Measurements from ENCODE around the gene DHRS13. TPM values are rescaled to one million over a fixed set of nuclear protein-coding genes. Genes with fewer than 3 reads are reported as not detected.

DHRS13 gene
- polyA plus RNA-seq, 1 donor (not counting 4 experiments of a cell fraction or from before 2014, with no cell fraction given), result 3.4 TPM

- no peaks in the 10 kb centered on the region for H4K20me1 ChIP-seq (ENCODE audit: control insufficient read depth, extremely low read depth, insufficient read depth, low read length)
- H3K79me2 ChIP-seq (ENCODE audit: control insufficient read depth, insufficient read depth, low read length), result no peaks in the 10 kb centered on the region
- H3K4me3 ChIP-seq (ENCODE audit: control insufficient read depth in 2 of 3, extremely low read depth in 1 of 3, insufficient read depth in 2 of 3, low read depth in 1 of 3, low read length in 3 of 3), result no peak overlapping the region
- no peak overlapping the region for H3K27ac ChIP-seq (ENCODE audit: control insufficient read depth, insufficient read depth, low read length)
- no peak overlapping the region for H3K9ac ChIP-seq (ENCODE audit: control insufficient read depth, extremely low read depth, insufficient read depth, low read length)
- peaks cover 6% of the 10 kb centered on the region for H3K9me3 ChIP-seq (ENCODE audit: control insufficient read depth, low read depth, low read length)
- no peak for TF ChIP-seq EZH2 (IDR thresholded peaks at IDR 0.05; ENCODE audit: low read length)
- TF ChIP-seq, protein P1, sequence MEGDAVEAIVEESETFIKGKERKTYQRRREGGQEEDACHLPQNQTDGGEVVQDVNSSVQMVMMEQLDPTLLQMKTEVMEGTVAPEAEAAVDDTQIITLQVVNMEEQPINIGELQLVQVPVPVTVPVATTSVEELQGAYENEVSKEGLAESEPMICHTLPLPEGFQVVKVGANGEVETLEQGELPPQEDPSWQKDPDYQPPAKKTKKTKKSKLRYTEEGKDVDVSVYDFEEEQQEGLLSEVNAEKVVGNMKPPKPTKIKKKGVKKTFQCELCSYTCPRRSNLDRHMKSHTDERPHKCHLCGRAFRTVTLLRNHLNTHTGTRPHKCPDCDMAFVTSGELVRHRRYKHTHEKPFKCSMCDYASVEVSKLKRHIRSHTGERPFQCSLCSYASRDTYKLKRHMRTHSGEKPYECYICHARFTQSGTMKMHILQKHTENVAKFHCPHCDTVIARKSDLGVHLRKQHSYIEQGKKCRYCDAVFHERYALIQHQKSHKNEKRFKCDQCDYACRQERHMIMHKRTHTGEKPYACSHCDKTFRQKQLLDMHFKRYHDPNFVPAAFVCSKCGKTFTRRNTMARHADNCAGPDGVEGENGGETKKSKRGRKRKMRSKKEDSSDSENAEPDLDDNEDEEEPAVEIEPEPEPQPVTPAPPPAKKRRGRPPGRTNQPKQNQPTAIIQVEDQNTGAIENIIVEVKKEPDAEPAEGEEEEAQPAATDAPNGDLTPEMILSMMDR (optimal IDR thresholded peaks at IDR 0.05 in 1 of 3, IDR thresholded peaks at IDR 0.05 in 1 of 3, conservative IDR thresholded peaks at IDR 0.05 in 1 of 3; ENCODE audit: extremely low read depth in 1 of 3, insufficient read depth in 2 of 3, low read length in 3 of 3), result no peak
- H3K4me1 ChIP-seq (ENCODE audit: control insufficient read depth, extremely low read depth, insufficient read depth, low read length), result no peaks in the 10 kb centered on the region
- H3K9me1 ChIP-seq (ENCODE audit: control insufficient read depth, extremely low read depth, insufficient read depth, low read length), result no peaks in the 10 kb centered on the region
- dilution Hi-C loops (cut with MboI; ENCODE audit: extremely low pct_ligation_motif_present, low sequenced_read_pairs), result no loop called here
- H3K27me3 ChIP-seq (ENCODE audit: control insufficient read depth, extremely low read depth, insufficient read depth, low read length), result no peaks in the 10 kb centered on the region
- H3K4me2 ChIP-seq (ENCODE audit: control insufficient read depth, extremely low read depth, insufficient read depth, low read depth, low read length), result no peak overlapping the region
- peaks cover 57 to 76% of the 10 kb centered on the region in 2 experiments for H3K36me3 ChIP-seq (ENCODE audit: control insufficient read depth in 2 of 2, extremely low read depth in 1 of 2, insufficient read depth in 2 of 2, low read length in 2 of 2)
- FAIRE-seq (no peak), DNase-seq (ENCODE audit: low read depth, low spot score) (no peak)
- no peak overlapping the region for H2AFZ ChIP-seq (ENCODE audit: control insufficient read depth, low read length)
These were observed 14.6 kb upstream of the DHRS13 start for GRCh38 chr17:28917465-28917864.

- Histone ChIP-seq H2AFZ (ENCODE audit: control insufficient read depth, low read length) (no peak overlapping the region), H3K9me3 (ENCODE audit: control insufficient read depth, low read depth, low read length) (peaks cover 6% of the 10 kb centered on the region), H3K79me2 (ENCODE audit: control insufficient read depth, insufficient read depth, low read length) (no peaks in the 10 kb centered on the region), H3K36me3 (ENCODE audit: control insufficient read depth in 2 of 2, extremely low read depth in 1 of 2, insufficient read depth in 2 of 2, low read length in 2 of 2) (peaks cover 60 to 74% of the 10 kb centered on the region in 2 experiments), H3K9me1 (ENCODE audit: control insufficient read depth, extremely low read depth, insufficient read depth, low read length) (no peaks in the 10 kb centered on the region), H4K20me1 (ENCODE audit: control insufficient read depth, extremely low read depth, insufficient read depth, low read length) (no peaks in the 10 kb centered on the region), H3K27ac (ENCODE audit: control insufficient read depth, insufficient read depth, low read length) (no peak overlapping the region), H3K4me1 (ENCODE audit: control insufficient read depth, extremely low read depth, insufficient read depth, low read length) (no peaks in the 10 kb centered on the region), H3K27me3 (ENCODE audit: control insufficient read depth, extremely low read depth, insufficient read depth, low read length) (no peaks in the 10 kb centered on the region), H3K4me2 (ENCODE audit: control insufficient read depth, extremely low read depth, insufficient read depth, low read depth, low read length) (no peak overlapping the region), H3K9ac (ENCODE audit: control insufficient read depth, extremely low read depth, insufficient read depth, low read length) (no peak overlapping the region), H3K4me3 (ENCODE audit: control insufficient read depth in 2 of 3, extremely low read depth in 1 of 3, insufficient read depth in 2 of 3, low read depth in 1 of 3, low read length in 3 of 3) (no peak overlapping the region)
- TF ChIP-seq, protein P1 (optimal IDR thresholded peaks at IDR 0.05 in 1 of 3, IDR thresholded peaks at IDR 0.05 in 1 of 3, conservative IDR thresholded peaks at IDR 0.05 in 1 of 3; ENCODE audit: extremely low read depth in 1 of 3, insufficient read depth in 2 of 3, low read length in 3 of 3), result no peak
- TF ChIP-seq EZH2 (IDR thresholded peaks at IDR 0.05; ENCODE audit: low read length), result no peak
- FAIRE-seq, result no peak
- dilution Hi-C loops (cut with MboI; ENCODE audit: extremely low pct_ligation_motif_present, low sequenced_read_pairs), result no loop called here
- DNase-seq (ENCODE audit: low read depth, low spot score), result no peak
These were observed 14.2 kb upstream of the DHRS13 start for GRCh38 chr17:28917029-28917428.

Data from keratinocyte (primary cell).